Body of pancreas (tissue), 4 donors: ENCODE results near the gene AFDN. TPM values are rescaled to one million over a fixed set of nuclear protein-coding genes. Genes with fewer than 3 reads are reported as not detected.
"Not testable (repeated sequence)": the region's sequence is repeated elsewhere in the genome, so short reads cannot be mapped to it uniquely, and the experiment has no call there.

Experiments
- ATAC-seq: fragments of 150-250 bp; one replicate; pipeline ENCODE4 v1.9.1; 2016
- DNase-seq, 4 donors: peaks; one replicate each; pipeline ENCODE4 v3.0.0-alpha.2; 2019
- H3K27ac ChIP-seq, 4 donors: fragments of 200-600 bp; sonication (generic); 1 replicate in 3 of 4; 2 replicates in 1 of 4; pipeline versions ENCODE4 v1.5.1 to v1.6.1; 2016 to 2019; ENCODE audit warnings: mild to moderate bottlenecking in 1 of 4, mixed read lengths in 1 of 4, moderate library complexity in 1 of 4
- H3K27me3 ChIP-seq, 2 donors: fragments of 200-600 bp; sonication (generic); one replicate each; pipeline ENCODE4 v1.6.0; 2016; ENCODE audit warnings: mild to moderate bottlenecking in 1 of 2
- H3K36me3 ChIP-seq, 2 donors: fragments of 200-600 bp; sonication (generic); replicated peaks in 1 of 2; 2 replicates each; pipeline ENCODE4 v1.5.1; 2016; ENCODE audit warnings: low read depth in 2 of 2; ENCODE audit not compliant: insufficient read depth in 1 of 2
- H3K4me1 ChIP-seq: fragments of 200-600 bp; sonication (generic); one replicate; pipeline ENCODE4 v1.6.0; 2016
- H3K4me3 ChIP-seq, 2 donors: fragments of 200-600 bp; sonication (generic); 1 replicate in 1 of 2; 2 replicates in 1 of 2; pipeline ENCODE4 v1.5.1; 2016 to 2019
- H3K9me3 ChIP-seq, 3 donors: fragments of 200-600 bp; sonication (generic); 1 replicate in 2 of 3; 2 replicates in 1 of 3; pipeline ENCODE4 v1.5.1; 2016
- CTCF ChIP-seq, 7 experiments: fragments of 450-650 bp in 4 of 7; fragments of 200-600 bp in 3 of 7; sonication (generic) in 3 of 7; IDR thresholded peaks; one replicate each; pipeline ENCODE4 v1.5.1; 2016 to 2019; ENCODE audit warnings: antibody characterized with exemption in 7 of 7
- POLR2A ChIP-seq, 3 donors: fragments of 450-650 bp; IDR thresholded peaks; one replicate each; pipeline ENCODE4 v1.6.1; 2016; ENCODE audit warnings: antibody characterized with exemption in 3 of 3, mild to moderate bottlenecking in 2 of 3
- WGBS, 2 donors: methylation state at CpG; one replicate each; pipeline ENCODE4 v1.1.5; 2017; 5-methylcytosine and 5-hydroxymethylcytosine counted together
- intact Hi-C: fragments of 100-400 bp; cut with DNase I; formaldehyde crosslinking; loops from one replicate; pipeline ENCODE4 v1.15.1; 2023
- total RNA-seq, 2 donors: library from RNA; depleted of rRNA; stranded (reverse); fragments of >200 nt; gene quantifications; one replicate each; pipeline ENCODE4 v1.1.0, GENCODE V29; 2016

Gene AFDN
- total RNA-seq, 2 donors from 2014 or later: 160 to 195 TPM

- Histone ChIP-seq H3K4me3 (no peak within 1 kb of the TSS), H3K27me3 (no peaks in the 10 kb centered on the region), H3K9me3 (no peaks in the 10 kb centered on the region), H3K36me3 (no peaks in the 10 kb centered on the region), H3K4me1 (no peaks in the 10 kb centered on the region), H3K27ac (no peak within 1 kb of the TSS)
- ATAC-seq: no peak
- no peak for TF ChIP-seq CTCF (IDR thresholded peaks at IDR 0.05)
- no peak for DNase-seq
- 51 to 67% methylated on average over 9 of the region's 9 CpGs for WGBS, 2 donors
- intact Hi-C loops: no loop called here
Observed at GRCh38 chr6:167997642-167998041, 170.9 kb downstream of the AFDN start, which contains the start of gene KIF25. KIF25 (plus strand) TSS chr6:167997671; CDS start chr6:168029586, 31,915 bp downstream.

DNA sequence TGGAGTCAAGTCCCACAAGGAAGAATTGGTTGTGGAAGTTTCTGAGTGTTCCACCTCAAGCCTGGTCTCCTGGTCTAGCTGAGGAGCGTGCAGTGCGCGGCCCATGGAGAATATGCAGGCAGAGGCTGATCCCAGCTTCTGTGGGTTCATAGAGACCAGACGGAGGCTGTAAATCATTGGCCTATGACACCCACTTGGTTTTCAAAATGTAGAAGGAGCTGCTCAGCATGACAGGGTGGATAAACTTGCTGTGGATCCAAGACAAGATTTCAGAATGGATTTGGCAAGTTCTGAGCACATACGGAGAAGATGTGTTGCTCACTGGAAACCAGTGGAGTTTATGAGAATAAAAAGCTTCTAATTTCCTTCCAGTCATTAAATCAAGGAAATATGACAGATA lies 171.5 kb downstream of the AFDN start:
- H3K27me3 ChIP-seq: no peaks in the 10 kb centered on the region
- ATAC-seq (no peak), DNase-seq (no peak)
- no peak for TF ChIP-seq CTCF (IDR thresholded peaks at IDR 0.05)
- TF ChIP-seq POLR2A (IDR thresholded peaks at IDR 0.05): no peak
- no peak overlapping the region for H3K4me3 ChIP-seq
- no peaks in the 10 kb centered on the region for H3K9me3 ChIP-seq
- WGBS, 2 donors: 77 to 85% methylated on average over 5 of the region's 5 CpGs
- no peaks in the 10 kb centered on the region for H3K36me3 ChIP-seq
- intact Hi-C loops: no loop called here
- no peak overlapping the region for H3K27ac ChIP-seq
- H3K4me1 ChIP-seq: no peaks in the 10 kb centered on the region

DNA sequence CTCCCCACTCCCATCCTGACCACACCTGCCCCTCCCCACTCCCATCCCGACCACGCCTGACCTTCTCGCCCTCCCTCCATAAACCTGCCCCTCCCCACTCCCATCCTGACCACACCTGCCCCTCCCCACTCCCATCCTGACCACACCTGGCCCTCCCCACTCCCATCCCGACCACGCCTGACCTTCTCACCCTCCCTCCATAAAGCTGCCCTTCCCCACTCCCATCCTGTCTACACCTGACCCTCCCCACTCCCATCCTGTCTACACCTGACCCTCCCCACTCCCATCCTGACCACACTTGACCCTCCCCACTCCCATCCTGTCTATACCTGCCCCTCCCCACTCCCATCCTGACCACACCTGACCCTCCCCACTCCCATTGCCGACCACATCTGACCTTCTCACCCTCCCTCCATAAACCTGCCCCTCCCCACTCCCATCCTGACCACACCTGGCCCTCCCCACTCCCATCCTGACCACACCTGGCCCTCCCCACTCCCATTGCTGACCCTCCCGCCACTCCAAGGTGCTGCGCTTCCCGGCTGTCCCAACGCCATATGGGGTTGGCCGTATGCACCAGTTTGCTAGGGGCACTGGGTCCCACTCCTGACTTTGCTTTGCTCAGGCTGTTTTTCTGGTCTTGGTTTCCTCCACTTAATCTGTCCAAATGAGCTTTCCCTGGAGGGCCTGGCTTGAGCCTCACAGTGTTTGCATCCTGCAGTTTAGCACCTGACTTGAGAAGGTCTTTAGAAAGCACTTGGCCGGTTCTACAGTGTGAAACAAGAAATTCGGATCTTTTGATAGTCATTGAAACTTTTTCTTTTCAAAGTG lies 173.7 kb downstream of the AFDN start:
- Histone ChIP-seq H3K27me3 (no peaks in the 10 kb centered on the region), H3K9me3 (no peaks in the 10 kb centered on the region), H3K4me3 (no peak overlapping the region), H3K36me3 (no peaks in the 10 kb centered on the region), H3K27ac (no peak overlapping the region), H3K4me1 (no peaks in the 10 kb centered on the region)
- DNase-seq (no peak), ATAC-seq (no peak)
- intact Hi-C loops: no loop called here
- 81 to 84% methylated on average over 13 of the region's 13 CpGs for WGBS, 2 donors
- no peak for TF ChIP-seq CTCF (IDR thresholded peaks at IDR 0.05)
- TF ChIP-seq POLR2A (IDR thresholded peaks at IDR 0.05): no peak

DNA sequence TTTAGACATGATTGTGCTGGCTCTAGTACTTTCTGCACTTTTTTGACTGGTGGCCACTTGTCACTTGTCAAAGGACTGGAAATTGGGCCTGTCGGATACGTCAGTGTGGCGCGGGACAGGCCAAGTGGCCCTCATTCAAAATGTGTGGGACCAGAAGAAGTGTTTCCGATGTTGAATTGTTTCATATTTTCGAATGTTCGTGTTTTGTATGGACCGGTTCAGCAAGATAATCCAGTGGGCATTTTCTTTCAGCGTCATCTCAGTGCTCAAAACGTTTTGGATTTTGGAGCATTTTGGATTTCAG lies 174.3 kb downstream of the AFDN start:
- 78 to 84% methylated on average over 10 of the region's 10 CpGs for WGBS, 2 donors
- H3K4me3 ChIP-seq: no peak overlapping the region
- no peak overlapping the region for H3K27ac ChIP-seq
- no peaks in the 10 kb centered on the region for H3K4me1 ChIP-seq
- no peaks in the 10 kb centered on the region for H3K27me3 ChIP-seq
- DNase-seq (no peak), ATAC-seq (no peak)
- H3K36me3 ChIP-seq: no peaks in the 10 kb centered on the region
- TF ChIP-seq POLR2A (IDR thresholded peaks at IDR 0.05) (no peak), CTCF (IDR thresholded peaks at IDR 0.05) (no peak)
- no peaks in the 10 kb centered on the region for H3K9me3 ChIP-seq
- intact Hi-C loops: no loop called here

DNA sequence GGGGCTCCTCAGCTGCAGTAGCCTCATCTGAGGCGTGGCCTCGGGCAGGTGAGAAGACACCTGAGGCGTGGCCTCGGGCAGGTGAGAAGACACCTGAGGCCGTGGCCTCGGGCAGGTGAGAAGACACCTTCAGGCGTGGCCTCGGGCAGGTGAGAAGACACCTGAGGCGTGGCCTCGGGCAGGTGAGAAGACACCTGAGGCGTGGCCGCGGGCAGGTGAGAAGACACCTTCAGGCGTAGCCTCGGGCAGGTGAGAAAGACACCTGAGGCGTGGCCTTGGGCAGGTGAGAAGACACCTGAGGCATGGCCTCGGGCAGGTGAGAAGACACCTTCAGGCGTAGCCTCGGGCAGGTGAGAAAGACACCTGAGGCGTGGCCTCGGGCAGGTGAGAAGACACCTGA lies 174.8 kb downstream of the AFDN start:
- 81 to 83% methylated on average over 9 to 21 of the region's 21 CpGs for WGBS, 2 donors
- H3K4me3 ChIP-seq, intact Hi-C loops, ATAC-seq, H3K27me3 ChIP-seq, H3K4me1 ChIP-seq, H3K9me3 ChIP-seq, DNase-seq, H3K27ac ChIP-seq, H3K36me3 ChIP-seq: not testable (repeated sequence)
